IPS DF 4.7 (cell line): ENCODE data around the gene POU3F3.

ENCODE experiments used
- DNase-seq: peaks from one replicate; pipeline ENCODE4 v3.0.0-alpha.2; 2013; ENCODE audit warnings: low spot score; ENCODE audit errors: extremely low read depth

POU3F3 gene

GRCh38 chr2:104859766-104860450, 6.0 kb downstream of the POU3F3 start:
- no peak for DNase-seq

DNA sequence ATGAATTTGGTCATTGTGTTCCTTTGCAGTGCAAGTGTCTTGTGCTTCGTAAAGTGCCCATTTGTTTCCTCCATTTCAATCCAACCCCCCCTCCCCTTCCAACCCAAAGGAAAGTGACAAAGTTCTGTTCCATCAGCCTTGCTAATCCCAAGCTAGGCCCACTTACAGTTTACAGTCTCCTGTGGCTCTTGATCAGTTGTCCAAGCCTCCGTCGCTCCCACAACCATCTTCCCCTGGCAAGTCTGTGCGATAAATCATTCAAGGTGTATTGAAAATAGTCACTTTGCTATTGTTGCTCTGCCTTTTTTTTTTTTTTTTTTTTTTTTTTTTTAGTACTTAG, 6.5 kb downstream of the POU3F3 start:
- DNase-seq, result no peak

GRCh38 chr2:104861351-104862057, 7.6 kb downstream of the POU3F3 start:
- DNase-seq, result no peak

- DNase-seq, result no peak
These were observed 8.4 kb downstream of the POU3F3 start for GRCh38 chr2:104862058-104862941.

GRCh38 chr2:104863146-104863467, 9.2 kb downstream of the POU3F3 start:
- no peak for DNase-seq

DNA sequence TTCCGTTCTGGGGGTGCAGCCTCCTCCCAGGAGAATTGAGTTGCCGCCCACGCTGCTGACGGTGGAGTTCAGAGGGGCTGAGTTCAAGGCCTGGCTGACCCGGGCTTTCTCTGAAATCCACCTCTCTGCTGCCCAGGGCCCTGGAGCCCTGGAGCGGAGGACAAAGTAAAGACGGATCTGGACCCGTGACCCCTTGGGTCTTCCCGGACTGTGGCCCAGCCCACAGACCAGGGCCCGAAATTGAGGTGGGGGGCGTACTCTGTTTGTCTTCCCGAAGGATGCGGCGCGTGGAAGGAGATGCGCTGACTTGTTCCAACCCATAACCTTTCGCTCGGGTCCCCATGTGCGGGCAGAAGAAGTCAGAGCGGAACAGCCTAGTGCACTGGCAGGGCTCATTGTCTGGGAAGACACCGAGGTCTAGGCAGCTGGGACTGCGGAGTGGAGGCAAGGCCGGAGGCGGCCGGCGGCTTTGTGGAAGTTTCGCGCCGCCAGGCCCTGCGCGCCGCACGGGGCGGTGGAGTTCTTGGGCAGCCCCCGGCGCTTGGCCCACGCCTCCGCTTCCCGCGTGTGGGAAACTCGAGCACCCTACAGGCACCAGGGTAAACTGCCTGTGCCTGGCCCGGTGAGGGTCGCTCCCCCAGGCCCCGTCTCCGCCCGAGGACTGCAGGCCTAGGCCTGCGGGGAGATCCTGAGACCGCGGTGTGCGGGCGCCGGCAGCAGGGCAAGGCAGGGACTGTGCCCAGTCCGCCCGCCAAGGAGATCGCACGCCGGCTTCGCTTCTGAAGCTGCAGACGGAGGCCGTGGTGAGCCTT, 9.8 kb downstream of the POU3F3 start:
- no peak for DNase-seq

DNA sequence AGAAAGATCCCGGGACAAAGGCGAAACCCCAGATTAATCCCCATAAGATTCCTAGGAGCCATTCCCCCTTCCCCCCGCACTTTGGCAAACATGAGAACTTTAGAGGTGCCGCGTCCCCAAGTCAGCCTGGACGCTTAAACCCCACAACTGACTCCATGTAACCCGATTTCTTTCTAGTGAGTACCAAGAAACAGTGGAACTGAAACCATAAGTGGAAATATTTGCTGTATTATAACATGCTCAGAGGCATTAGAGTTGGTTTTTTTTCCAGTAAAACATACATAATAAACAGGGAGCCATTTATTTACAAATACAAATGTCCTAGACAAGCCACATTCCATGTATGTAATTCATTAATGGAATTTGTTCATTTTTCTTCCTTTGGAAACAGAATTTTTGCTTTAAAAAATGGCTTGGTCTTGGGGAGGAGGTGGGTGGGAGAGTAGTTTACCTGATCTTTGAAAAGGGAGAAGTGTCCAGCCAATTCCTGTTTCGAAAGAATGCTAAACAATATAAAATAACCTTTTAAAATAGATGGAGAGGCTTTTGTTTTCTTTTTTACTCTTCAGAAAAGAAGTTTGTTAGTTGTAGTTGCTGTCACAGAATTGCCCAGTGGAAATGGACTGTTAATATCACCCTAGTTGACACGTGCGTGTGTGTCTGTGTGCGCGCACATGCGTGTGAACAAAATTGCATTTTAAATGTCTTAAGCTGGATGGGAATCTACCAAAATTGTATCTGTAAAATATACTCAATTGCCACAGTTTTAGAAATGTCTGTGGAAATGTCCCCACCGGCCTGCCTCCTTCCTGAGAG, 10.6 kb downstream of the POU3F3 start:
- no peak for DNase-seq

GRCh38 chr2:104865096-104865470, 11.2 kb downstream of the POU3F3 start:
- DNase-seq, result no peak

DNA sequence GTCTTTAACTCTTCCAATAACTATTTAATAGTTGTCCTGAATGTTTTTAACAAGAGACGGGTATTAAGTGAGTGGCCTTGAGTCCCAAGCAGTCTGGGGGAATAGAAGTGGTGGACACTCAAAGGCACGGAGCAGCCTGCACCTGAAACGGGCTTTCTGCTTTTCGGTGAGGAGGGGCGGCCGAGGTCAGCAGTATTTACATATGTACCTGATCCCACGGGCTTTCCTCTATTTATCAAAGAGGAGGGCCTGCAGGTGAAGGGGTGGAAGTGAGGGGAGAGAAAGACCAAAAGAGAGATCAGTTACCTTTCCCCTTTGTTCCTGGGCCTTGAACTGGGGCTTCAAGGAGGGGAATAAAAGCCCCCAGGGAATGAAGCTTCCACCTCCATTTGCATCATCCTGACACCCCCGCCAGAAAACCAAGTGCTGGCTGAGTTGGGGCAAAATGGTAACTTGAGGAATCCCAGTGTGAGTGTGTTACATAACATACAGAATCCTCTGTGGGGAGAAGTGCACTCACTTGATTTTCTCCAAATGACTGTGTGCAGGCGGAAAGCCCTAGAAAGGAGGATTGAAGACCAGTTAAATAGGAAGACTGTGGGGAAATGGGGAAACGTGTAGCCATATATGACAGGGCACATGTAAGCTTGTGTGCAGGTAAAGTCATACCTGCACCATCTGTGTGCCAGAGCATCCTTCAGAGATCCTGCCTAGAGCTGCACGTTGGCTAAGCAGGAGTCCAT, 12.4 kb downstream of the POU3F3 start:
- no peak for DNase-seq

- no peak for DNase-seq
These were observed 13.2 kb downstream of the POU3F3 start for GRCh38 chr2:104866883-104867812.

- DNase-seq, result no peak
These were observed 14.0 kb downstream of the POU3F3 start for GRCh38 chr2:104867813-104868504.

GRCh38 chr2:104868505-104868866, 14.6 kb downstream of the POU3F3 start:
- no peak for DNase-seq

DNA sequence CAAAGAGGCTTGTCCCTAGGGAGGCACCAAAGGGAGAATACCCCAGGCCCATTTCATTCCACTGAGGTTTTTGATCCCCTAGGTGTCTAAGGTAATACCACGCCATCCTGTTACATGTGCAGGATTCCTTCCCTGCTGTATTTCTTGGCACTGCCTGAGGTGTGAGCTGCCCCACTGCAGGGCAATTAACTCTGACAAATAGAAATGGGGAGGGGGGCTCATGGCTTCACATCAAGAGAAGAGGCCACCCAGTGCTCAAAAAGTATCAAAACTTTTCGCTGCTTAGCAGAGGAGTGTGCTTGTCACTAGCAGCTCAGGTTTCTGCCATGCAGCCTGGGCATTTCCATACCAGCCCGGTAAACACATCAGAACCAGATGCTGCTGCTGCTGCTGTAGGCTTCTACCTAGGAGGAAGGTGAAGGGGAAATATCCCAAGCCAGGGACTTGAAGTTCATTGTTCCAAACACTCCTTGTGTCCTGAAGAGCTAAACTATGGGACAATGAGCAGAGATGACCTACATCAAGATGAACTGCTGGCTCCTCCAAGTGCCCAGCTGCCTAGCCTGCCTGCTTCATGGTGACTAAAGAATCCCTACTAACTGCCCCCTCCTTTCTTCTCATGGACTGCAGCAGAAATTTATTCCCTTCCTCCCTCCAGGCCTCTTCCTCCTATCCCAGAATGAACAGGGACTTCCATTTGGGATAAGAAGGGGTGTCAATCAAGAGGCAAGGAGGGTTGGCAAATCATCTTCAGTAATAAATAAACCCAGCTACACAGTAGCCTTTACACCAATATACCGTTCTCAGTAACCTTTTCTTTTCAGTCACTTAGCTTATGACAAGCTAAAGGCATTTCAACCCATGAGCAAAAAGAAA, 16.4 kb downstream of the POU3F3 start:
- no peak for DNase-seq

GRCh38 chr2:104871649-104871971, 17.7 kb downstream of the POU3F3 start:
- DNase-seq, result no peak

- no peak for DNase-seq
These were observed 18.3 kb downstream of the POU3F3 start for GRCh38 chr2:104871972-104872865.

GRCh38 chr2:104872866-104873688, 19.2 kb downstream of the POU3F3 start:
- no peak for DNase-seq
